Esophagus muscularis mucosa (tissue), 4 donors: ENCODE results near the gene PDE4D. TPM values are rescaled to one million over a fixed set of nuclear protein-coding genes. Genes with fewer than 3 reads are reported as not detected.

Source experiments
- DNase-seq: peaks from one replicate; pipeline ENCODE4 v3.0.0-alpha.2; 2017; ENCODE audit errors: extremely low spot score
- H3K27ac ChIP-seq, 4 donors: fragments of 200-600 bp; sonication (generic); replicated peaks in 1 of 4; 1 replicate in 3 of 4; 2 replicates in 1 of 4; pipeline ENCODE4 v1.5.1; 2016 to 2019; ENCODE audit warnings: mild to moderate bottlenecking in 1 of 4
- H3K27me3 ChIP-seq, 4 donors: fragments of 200-600 bp; sonication (generic); one replicate each; pipeline versions ENCODE4 v1.5.1 to v1.6.0; 2016 to 2019
- H3K36me3 ChIP-seq, 4 donors: fragments of 200-600 bp; sonication (generic); one replicate each; pipeline ENCODE4 v1.5.1; 2016 to 2019
- H3K4me1 ChIP-seq, 4 donors: fragments of 200-600 bp; sonication (generic); one replicate each; pipeline ENCODE4 v1.5.1; 2016 to 2019
- H3K4me3 ChIP-seq, 4 donors: fragments of 200-600 bp; sonication (generic); 1 replicate in 2 of 4; 2 replicates in 2 of 4; pipeline ENCODE4 v1.5.1; 2016 to 2019; ENCODE audit warnings: mild to moderate bottlenecking in 4 of 4, moderate library complexity in 1 of 4
- H3K9me3 ChIP-seq, 4 donors: fragments of 200-600 bp; sonication (generic); 1 replicate in 3 of 4; 2 replicates in 1 of 4; pipeline ENCODE4 v1.5.1; 2016 to 2019
- CTCF ChIP-seq, 3 experiments: fragments of 200-600 bp in 2 of 3; fragments of 450-650 bp in 1 of 3; sonication (generic) in 2 of 3; IDR thresholded peaks; one replicate each; pipeline ENCODE4 v1.5.1; 2017 to 2019; ENCODE audit warnings: antibody characterized with exemption in 3 of 3, mild to moderate bottlenecking in 2 of 3, moderate library complexity in 1 of 3
- EP300 ChIP-seq: sonication (generic); formaldehyde crosslinking; IDR thresholded peaks from one replicate; pipeline ENCODE4 v1.6.1; 2017; ENCODE audit warnings: antibody characterized with exemption
- POLR2A ChIP-seq: fragments of 450-650 bp; IDR thresholded peaks from one replicate; pipeline ENCODE4 v1.6.1; 2017; ENCODE audit warnings: antibody characterized with exemption, moderate library complexity, mild to moderate bottlenecking, low read depth
- POLR2AphosphoS5 ChIP-seq, 2 donors: sonication (generic); formaldehyde crosslinking; IDR thresholded peaks; one replicate each; pipeline ENCODE4 v1.6.1; 2017; ENCODE audit warnings: antibody characterized with exemption in 2 of 2
- WGBS: methylation state at CpG from one replicate; pipeline ENCODE4 v1.1.5; 2018; 5-methylcytosine and 5-hydroxymethylcytosine counted together
- intact Hi-C: fragments of 100-400 bp; cut with DNase I; formaldehyde crosslinking; loops from one replicate; pipeline ENCODE4 v1.15.1; 2023
- total RNA-seq, 4 donors: library from RNA; depleted of rRNA; stranded (reverse); fragments of >200 nt; gene quantifications; one replicate each; pipeline versions ENCODE4 v1.1.0 to v1.2.1, GENCODE V29; 2016

The PDE4D gene
- total RNA-seq, 4 donors from 2014 or later = 39.2 to 87.0 (median 50.2) TPM

- Histone ChIP-seq H3K36me3 (no peaks in the 10 kb centered on the region), H3K4me3 (no peak overlapping the region), H3K9me3 (no peaks in the 10 kb centered on the region), H3K4me1 (no peaks in the 10 kb centered on the region), H3K27me3 (no peaks in the 10 kb centered on the region), H3K27ac (no peak overlapping the region)
- intact Hi-C loops = no loop called here
- whole genome bisulfite sequencing = 96% methylated on average over 1 of the region's 1 CpG
- TF ChIP-seq POLR2A (no peak), POLR2AphosphoS5 (IDR thresholded peaks at IDR 0.05) (no peak), CTCF (IDR thresholded peaks at IDR 0.05) (no peak), EP300 (no peak)
- DNase-seq = no peak
These were observed 396.3 kb downstream of the PDE4D start for GRCh38 chr5:59497207-59497606.

GRCh38 chr5:59496524-59497134 lies 396.9 kb downstream of the PDE4D start:
- H3K27me3 ChIP-seq = no peaks in the 10 kb centered on the region
- H3K4me3 ChIP-seq = no peak overlapping the region
- intact Hi-C loops = no loop called here
- no peaks in the 10 kb centered on the region for H3K36me3 ChIP-seq
- H3K9me3 ChIP-seq = no peaks in the 10 kb centered on the region
- no peak overlapping the region for H3K27ac ChIP-seq
- TF ChIP-seq CTCF (IDR thresholded peaks at IDR 0.05) = no peak
- TF ChIP-seq POLR2A = no peak
- TF ChIP-seq POLR2AphosphoS5 (IDR thresholded peaks at IDR 0.05) = no peak
- TF ChIP-seq EP300 = no peak
- H3K4me1 ChIP-seq = no peaks in the 10 kb centered on the region
- DNase-seq = no peak
- 95% methylated on average over 17 of the region's 17 CpGs for WGBS

- TF ChIP-seq EP300 = no peak
- TF ChIP-seq CTCF (IDR thresholded peaks at IDR 0.05) = no peak
- no peak for TF ChIP-seq POLR2AphosphoS5 (IDR thresholded peaks at IDR 0.05)
- Histone ChIP-seq H3K27me3 (no peaks in the 10 kb centered on the region), H3K9me3 (no peaks in the 10 kb centered on the region), H3K4me3 (no peak overlapping the region), H3K4me1 (peaks cover 0 to 25% (median 21%) of the 10 kb centered on the region in 4 donors), H3K36me3 (no peaks in the 10 kb centered on the region), H3K27ac (no peak overlapping the region)
- 92% methylated on average over 1 of the region's 1 CpG for WGBS
- intact Hi-C loops = no loop called here
- DNase-seq = no peak
These were observed 401.6 kb downstream of the PDE4D start for GRCh38 chr5:59491945-59492344.

- Histone ChIP-seq H3K27me3 (no peaks in the 10 kb centered on the region), H3K36me3 (no peaks in the 10 kb centered on the region), H3K4me3 (no peak overlapping the region), H3K9me3 (no peaks in the 10 kb centered on the region), H3K4me1 (peaks cover 0 to 34% (median 23%) of the 10 kb centered on the region in 4 donors), H3K27ac (no peak overlapping the region)
- TF ChIP-seq POLR2AphosphoS5 (IDR thresholded peaks at IDR 0.05) = no peak
- no peak for TF ChIP-seq CTCF (IDR thresholded peaks at IDR 0.05)
- no peak for TF ChIP-seq POLR2A
- TF ChIP-seq EP300 = no peak
- intact Hi-C loops = no loop called here
- no peak for DNase-seq
- WGBS = 95% methylated on average over 1 of the region's 1 CpG
These were observed 404.0 kb downstream of the PDE4D start for GRCh38 chr5:59489551-59489950.
